ENCODE results near the gene C5orf58.

GRCh38 chr5:170225326-170226128 lies 7.3 kb upstream of the C5orf58 start:
- TF ChIP-seq POLR2A (IDR thresholded peaks at IDR 0.05; ENCODE audit: low read depth, low read length), result no peak
- TF ChIP-seq TAF1 (IDR thresholded peaks at IDR 0.05; ENCODE audit: borderline replicate concordance, low read depth, low read length), result no peak
